ENCODE results near the gene ABCA13. TPM values are rescaled to one million over a fixed set of nuclear protein-coding genes. Genes with fewer than 3 reads are reported as not detected.

The ABCA13 gene
- total RNA-seq, 1 donor from 2014 or later: 0.12 TPM

GRCh38 chr7:48161407-48162125 lies 9.7 kb upstream of the ABCA13 start:
- no peak for DNase-seq (ENCODE audit: low spot score, unreplicated experiment)
- H3K27me3 Mint-ChIP-seq: peaks cover 3% of the 10 kb centered on the region
- no peaks in the 10 kb centered on the region for H3K36me3 Mint-ChIP-seq (ENCODE audit: insufficient read depth)
- H3K27ac Mint-ChIP-seq: no peak overlapping the region
- H3K4me1 Mint-ChIP-seq (ENCODE audit: low read depth): no peaks in the 10 kb centered on the region
- no peak overlapping the region for H3K4me3 Mint-ChIP-seq (ENCODE audit: low read depth)
- TF ChIP-seq CTCF (IDR thresholded peaks at IDR 0.05; ENCODE audit: unreplicated experiment): no peak
- peaks cover 8% of the 10 kb centered on the region for H3K9me3 Mint-ChIP-seq (ENCODE audit: low read depth)

- Mint-ChIP-seq H3K27ac (no peak overlapping the region), H3K36me3 (ENCODE audit: insufficient read depth) (no peaks in the 10 kb centered on the region), H3K4me1 (ENCODE audit: low read depth) (no peaks in the 10 kb centered on the region), H3K9me3 (ENCODE audit: low read depth) (peaks cover 16% of the 10 kb centered on the region), H3K27me3 (no peaks in the 10 kb centered on the region), H3K4me3 (ENCODE audit: low read depth) (no peak overlapping the region)
- no peak for TF ChIP-seq CTCF (IDR thresholded peaks at IDR 0.05; ENCODE audit: unreplicated experiment)
- no peak for DNase-seq (ENCODE audit: low spot score, unreplicated experiment)
These were observed 6.1 kb upstream of the ABCA13 start for GRCh38 chr7:48165157-48165556.

- Mint-ChIP-seq H3K4me1 (ENCODE audit: low read depth) (no peaks in the 10 kb centered on the region), H3K9me3 (ENCODE audit: low read depth) (peaks cover 15% of the 10 kb centered on the region), H3K27me3 (no peaks in the 10 kb centered on the region), H3K36me3 (ENCODE audit: insufficient read depth) (no peaks in the 10 kb centered on the region), H3K27ac (no peak overlapping the region), H3K4me3 (ENCODE audit: low read depth) (no peak overlapping the region)
- DNase-seq (ENCODE audit: low spot score, unreplicated experiment): no peak
- no peak for TF ChIP-seq CTCF (IDR thresholded peaks at IDR 0.05; ENCODE audit: unreplicated experiment)
These were observed 3.1 kb upstream of the ABCA13 start for GRCh38 chr7:48168159-48168558.

- H3K27me3 Mint-ChIP-seq: no peaks in the 10 kb centered on the region
- H3K9me3 Mint-ChIP-seq (ENCODE audit: low read depth): peaks cover 8% of the 10 kb centered on the region
- H3K4me1 Mint-ChIP-seq (ENCODE audit: low read depth): no peaks in the 10 kb centered on the region
- no peak overlapping the region for H3K27ac Mint-ChIP-seq
- H3K4me3 Mint-ChIP-seq (ENCODE audit: low read depth): no peak overlapping the region
- TF ChIP-seq CTCF (IDR thresholded peaks at IDR 0.05; ENCODE audit: unreplicated experiment): no peak
- no peaks in the 10 kb centered on the region for H3K36me3 Mint-ChIP-seq (ENCODE audit: insufficient read depth)
- no peak for DNase-seq (ENCODE audit: low spot score, unreplicated experiment)
These were observed 752 bp upstream of the ABCA13 start for GRCh38 chr7:48170506-48170905.

GRCh38 chr7:48173313-48173712 lies 2.1 kb downstream of the ABCA13 start:
- H3K36me3 Mint-ChIP-seq (ENCODE audit: insufficient read depth): no peaks in the 10 kb centered on the region
- H3K27me3 Mint-ChIP-seq: no peaks in the 10 kb centered on the region
- no peak overlapping the region for H3K4me3 Mint-ChIP-seq (ENCODE audit: low read depth)
- H3K4me1 Mint-ChIP-seq (ENCODE audit: low read depth): no peaks in the 10 kb centered on the region
- peaks cover 8% of the 10 kb centered on the region for H3K9me3 Mint-ChIP-seq (ENCODE audit: low read depth)
- TF ChIP-seq CTCF (IDR thresholded peaks at IDR 0.05; ENCODE audit: unreplicated experiment): no peak
- no peak for DNase-seq (ENCODE audit: low spot score, unreplicated experiment)
- H3K27ac Mint-ChIP-seq: no peak overlapping the region
